NCI-H510A treated with DMSO at 0.1 percent for 48 hours (cell line): ENCODE measurements around the gene BAHD1.
"Not testable (repeated sequence)": the region's sequence is repeated elsewhere in the genome, so short reads cannot be mapped to it uniquely, and the experiment has no call there.

Source experiments
- DNase-seq: peaks from one replicate; lab custom pipeline; 2025; lab: John Stamatoyannopoulos, UW

BAHD1 gene

DNA sequence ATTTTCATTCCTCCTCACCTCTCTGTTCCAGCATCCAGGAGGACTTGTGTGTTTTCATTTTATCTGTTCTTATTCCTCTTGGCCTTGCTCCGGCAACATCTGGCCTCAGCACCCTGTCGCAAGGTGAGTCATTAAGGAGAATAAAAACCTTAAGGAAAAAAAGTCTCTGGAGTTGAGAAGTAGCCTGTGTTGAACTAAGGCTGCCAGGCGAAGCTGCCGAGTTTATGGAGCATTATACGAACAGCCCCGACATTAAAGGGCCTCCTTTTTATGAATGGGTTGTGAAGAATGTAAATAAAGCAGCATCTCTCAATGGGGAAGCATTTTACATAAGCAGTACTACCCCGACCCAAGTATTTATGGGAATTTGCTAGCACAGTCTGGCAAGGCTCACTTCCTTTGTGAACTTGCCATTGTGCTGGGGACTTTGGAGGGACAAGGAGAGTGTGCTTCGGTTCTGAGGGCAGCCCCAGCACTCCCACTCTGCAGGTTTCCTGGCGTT is 4.7 kb downstream of the BAHD1 start:
- DNase-seq = no peak

DNA sequence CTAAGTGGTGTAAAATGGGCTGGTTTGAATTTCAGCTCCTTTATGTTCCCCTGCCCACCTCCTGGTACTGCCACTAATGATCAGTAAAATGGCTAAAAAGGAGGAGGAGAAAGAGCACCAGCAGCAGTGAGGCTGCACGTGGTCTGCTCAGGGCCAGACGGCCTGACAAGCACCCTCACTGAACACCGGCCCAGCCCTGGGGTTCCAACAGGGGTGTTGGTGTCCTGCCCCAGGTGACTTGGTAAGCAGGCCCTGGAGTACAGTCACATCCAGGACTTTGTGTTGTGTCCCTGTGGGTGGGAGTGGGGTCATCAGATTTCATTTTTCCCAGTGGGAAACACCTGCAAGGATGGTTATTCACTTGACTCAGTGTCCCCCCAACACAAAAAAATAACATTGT is 5.4 kb downstream of the BAHD1 start:
- no peak for DNase-seq

DNA sequence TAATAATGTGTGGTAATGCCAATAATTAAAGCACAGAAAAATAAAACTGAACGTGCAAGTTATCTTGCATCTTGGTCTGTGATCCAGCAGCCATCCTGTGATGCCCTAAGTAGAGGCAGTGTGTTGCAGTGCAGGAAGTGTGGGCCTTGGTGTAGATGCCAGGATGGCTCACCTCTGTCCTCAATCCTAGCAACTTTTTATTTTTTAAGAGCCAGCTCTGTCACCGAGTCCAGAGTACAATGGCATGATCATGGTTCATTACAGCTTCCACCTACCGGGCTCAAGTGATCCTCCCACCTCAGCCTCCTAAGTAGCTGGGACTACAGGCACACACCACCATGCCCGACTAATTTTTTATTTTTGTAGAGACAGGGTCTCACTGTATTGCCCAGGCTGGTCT is 7.6 kb downstream of the BAHD1 start:
- no peak for DNase-seq

DNA sequence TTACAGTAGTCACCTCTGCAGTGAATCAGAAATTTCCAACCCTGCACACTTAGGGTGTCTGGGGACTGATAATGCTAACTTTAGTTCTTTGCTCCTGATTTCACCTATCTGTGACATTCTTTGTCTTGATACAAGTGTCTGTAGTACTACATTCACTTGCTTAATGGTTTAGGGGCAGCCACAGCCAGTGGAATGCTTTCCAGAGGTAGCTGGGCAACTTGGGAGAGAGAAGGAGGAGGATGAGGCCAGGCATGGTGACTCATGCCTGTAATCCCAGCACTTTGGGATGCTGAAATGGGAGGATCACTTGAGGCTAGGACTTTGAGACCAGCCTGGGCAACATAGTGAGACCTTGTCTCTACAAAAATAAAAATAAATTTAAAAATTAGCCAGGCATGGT is 8.5 kb downstream of the BAHD1 start:
- DNase-seq = no peak

DNA sequence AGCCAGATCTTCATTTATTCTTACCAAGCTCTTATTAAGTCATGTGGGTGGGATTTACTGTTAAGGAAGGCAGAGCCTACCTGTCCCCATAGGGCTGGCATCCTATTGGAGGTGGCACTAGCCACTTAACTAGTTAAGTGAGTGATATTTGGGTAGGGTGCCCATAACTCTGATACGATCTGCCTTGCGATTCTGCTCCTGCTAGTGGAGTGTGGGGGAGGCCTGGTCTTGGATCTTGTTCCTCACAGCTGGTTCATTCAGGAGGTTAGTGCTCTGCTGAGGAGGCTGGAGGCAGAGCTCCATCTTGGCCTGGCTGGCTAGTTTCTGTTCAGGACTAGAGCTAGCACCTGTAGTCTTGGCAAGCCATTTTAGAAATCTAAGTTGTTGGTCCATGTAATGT is 9.3 kb downstream of the BAHD1 start:
- no peak for DNase-seq

DNA sequence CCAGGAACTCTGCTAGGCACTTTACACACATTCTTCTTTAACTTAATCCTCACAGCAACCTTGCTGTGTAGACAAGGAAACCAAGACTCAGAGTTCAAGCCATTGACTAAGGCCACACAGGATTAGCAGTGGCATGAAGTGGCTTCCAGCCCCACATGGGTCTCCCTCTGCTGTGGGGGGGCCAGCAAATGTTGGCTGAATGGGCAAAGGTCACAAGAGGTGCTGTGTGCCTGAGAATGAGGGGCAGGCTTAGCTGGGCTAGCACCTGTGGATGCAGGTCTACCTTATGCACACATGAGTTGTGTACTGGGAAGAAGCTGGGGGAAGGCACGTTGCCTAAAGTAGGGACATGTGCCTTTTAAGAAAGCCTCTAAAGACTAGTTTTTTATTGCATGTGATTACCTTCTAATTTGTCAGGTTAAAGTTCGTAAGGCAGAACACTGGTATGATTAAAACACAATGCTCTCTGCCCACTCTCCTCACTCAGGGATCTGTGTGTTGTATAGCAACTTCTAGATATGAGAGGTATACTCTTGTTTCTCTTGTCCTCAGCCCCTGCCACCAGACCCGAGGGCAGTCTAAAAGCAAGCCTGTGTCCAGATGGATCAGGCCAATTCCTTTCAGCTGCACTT is 10.9 kb downstream of the BAHD1 start:
- DNase-seq = no peak

DNA sequence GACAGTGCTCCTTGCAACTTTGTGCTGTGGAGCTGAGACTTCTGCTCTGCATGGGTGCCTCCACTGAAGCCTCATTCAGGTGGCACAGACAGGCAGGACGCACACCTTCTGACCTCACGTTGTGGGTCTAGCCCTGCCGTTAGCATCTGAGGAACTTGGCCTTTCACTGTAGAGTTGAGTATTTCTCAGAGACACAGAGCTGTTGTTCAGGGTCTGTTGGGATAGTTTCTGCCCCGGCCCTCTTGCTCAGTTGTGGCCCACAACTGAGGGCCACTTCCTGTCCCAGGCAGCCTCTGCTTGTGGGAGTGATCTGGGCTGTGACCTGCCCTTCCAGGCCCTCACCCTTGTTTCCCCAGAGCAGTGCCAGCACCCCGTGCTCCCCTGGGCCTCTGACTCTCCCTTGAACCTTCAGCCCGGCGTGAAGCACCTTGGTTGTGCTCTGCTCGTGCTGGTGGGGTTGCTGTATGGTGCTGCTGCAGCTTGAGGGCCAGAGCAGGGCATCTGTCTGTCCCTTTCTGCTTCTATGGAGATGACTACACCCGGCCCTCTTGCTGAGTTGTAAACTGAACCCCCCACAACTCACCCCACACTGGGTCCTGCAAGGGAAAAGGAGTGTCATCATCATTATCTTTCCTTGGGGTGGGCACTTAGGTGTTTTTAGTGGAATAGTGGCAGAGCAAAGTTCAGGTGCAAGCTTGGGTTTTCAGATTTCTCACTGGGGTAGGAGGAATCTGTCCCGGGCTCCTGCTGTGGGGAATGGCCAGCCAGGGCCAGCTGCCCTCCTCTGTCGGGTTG is 11.7 kb downstream of the BAHD1 start:
- DNase-seq = no peak

DNA sequence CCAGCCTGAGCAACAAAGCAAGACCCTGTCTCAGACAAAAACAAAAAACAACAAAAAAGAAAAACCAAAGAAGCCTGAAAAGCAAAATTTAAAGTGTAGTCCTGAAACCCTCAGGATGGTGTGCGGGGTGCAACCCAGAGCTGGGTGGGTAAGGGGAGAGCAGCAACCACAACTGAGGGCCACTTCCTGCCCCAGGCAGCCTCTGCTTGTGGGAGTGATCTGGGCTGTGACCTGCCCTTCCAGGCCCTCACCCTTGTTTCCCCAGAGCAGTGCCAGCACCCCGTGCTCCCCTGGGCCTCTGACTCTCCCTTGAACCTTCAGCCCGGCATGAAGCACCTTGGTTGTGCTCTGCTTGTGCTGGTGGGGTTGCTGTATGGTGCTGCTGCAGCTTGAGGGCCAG is 13.2 kb downstream of the BAHD1 start:
- DNase-seq = not testable (repeated sequence)

DNA sequence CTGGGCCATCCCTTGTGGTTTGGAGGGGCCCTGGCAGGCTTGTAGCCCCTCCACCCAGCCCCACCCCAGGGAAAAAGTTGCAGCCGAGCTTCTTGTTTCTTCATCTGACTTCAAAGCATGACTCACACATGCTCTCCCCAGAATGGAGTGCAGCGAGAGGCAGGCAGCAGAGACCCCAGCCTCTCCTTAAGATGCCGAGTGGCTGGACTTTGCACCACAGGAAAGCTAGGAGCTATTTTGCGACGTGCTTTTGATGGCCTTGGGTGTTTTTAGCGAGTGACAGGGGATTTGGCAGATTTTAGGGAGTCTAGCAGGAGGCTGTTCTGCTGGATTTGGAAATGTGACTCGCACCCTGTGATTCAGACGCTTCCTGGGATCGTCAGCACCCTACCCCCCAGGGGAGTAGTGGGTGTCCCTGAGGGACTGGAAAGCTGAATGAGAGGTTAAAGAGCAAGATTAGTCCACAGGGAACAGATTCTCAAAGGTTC is 14.2 kb downstream of the BAHD1 start:
- no peak for DNase-seq

DNA sequence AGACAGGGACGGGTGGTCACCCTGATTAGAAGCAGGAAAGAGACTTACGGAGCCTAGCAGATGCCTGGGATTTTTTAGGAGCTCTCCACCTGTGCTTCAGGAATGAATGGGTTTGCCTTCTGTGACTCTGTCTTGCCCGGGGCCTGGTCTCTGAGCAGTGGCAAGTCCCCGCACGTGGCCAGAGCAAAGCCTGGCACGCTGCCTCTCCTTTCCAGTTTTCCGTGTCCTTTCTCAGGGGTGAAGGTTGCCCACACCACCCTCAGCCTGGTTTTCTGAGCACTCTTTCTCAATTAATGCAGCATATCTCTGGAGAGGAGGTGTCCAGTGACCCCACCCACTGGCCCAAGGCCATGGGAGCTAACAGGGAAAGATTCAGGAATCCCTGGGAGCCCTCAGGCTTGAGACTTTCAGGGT is 15.6 kb downstream of the BAHD1 start:
- no peak for DNase-seq

DNA sequence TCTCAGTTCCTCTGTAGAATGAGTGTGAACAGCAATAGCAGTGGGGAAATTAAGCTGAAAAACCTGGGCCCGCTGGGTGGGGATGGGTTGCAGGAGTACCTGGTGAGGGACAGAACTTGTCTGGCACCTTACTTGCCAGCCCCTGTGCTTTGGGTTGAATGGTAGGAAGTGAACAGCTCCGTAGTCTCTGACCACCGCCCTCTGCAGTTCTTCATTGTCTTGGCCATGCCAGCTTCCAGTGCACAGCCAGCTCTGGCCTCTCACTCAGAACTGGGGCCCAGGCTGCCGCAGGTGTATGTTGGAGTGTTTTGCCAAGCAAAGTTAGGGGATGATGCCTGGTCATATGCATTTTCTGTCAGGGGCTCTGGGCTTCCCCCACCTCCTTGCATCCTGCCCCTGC is 16.0 kb downstream of the BAHD1 start:
- DNase-seq = no peak

DNA sequence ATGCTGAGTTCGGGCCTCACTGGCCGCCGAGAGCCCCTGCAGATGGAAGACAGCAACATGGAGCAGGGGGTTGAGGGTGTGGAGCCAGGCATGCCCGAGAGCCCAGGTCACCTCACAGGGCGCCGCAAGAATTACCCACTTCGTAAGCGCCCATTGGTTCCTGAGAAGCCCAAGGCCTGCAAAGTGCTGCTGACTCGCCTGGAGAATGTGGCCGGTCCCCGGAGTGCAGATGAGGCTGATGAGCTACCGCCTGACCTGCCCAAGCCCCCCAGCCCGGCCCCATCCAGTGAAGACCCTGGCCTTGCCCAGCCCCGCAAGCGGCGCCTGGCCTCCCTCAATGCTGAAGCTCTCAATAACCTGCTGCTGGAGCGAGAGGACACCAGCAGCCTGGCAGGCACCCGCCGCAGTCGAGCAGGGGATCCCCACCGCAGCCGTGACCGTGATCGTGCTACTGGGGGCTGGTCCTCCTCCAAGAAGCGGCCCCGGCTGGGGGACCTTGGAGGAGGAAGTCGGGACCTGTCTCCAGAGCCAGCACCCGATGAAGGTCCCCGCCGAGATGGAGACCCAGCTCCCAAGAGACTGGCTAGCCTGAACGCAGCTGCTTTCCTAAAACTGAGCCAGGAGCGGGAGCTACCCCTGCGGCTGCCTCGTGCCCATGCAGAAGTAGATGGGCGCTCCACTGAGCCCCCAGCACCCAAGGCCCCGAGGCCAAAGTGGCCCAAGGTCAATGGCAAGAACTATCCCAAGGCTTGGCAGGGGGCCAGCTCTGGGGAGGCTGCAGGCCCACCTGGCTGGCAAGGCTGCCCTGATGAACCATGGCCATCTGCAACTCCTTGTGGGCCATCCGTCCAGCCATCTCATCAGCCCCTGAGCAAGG is 18.0 kb downstream of the BAHD1 start:
- DNase-seq = no peak

DNA sequence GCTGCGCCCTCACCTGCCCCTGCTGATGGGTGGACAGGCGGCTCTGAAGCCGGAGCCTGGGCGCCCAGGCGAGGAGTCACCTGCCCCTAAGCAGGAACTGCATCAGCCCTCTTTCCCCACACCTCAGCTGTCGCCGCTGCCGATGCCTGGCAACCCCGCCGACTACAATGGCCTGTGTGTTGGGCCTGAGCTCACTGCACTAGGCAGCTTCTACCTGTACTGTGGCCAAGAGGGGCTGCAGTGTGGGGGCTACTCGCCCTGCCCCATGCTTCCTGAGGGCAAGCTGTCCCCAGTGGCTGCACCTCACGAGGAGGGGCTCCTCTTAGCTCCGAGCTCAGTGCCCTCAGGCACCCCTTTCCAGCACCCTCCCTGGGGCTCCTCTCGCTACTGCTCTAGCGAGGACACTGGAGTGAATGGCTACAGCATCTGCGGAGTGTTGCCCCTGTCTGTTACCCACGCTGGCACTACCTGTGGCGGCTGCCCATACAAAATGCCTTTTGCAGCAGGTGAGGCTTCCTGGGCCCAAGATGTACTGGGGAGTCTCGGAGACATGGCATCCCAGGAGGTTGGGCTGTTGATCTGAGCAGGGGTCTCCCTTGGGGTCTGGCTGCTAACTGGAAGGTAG is 18.8 kb downstream of the BAHD1 start:
- no peak for DNase-seq

DNA sequence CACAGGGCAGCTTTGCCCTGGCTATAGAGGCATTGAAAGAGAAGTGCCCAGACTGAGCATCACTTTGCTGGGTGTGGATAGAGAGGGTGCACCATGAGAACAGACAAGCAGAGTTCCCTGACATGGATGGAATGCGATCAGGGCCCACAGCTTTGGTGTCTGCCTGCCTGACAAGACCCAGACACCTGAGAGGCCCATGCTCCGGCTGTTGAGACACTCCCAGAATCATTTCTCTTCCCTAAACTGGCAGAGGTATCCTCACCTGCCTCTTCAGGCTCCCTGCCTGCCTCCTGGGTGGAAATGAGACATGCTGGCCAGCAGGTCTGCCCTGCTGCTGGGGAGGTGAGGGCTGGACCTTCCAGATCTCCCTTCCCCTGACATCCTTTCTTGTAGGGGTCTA is 19.7 kb downstream of the BAHD1 start:
- no peak for DNase-seq

DNA sequence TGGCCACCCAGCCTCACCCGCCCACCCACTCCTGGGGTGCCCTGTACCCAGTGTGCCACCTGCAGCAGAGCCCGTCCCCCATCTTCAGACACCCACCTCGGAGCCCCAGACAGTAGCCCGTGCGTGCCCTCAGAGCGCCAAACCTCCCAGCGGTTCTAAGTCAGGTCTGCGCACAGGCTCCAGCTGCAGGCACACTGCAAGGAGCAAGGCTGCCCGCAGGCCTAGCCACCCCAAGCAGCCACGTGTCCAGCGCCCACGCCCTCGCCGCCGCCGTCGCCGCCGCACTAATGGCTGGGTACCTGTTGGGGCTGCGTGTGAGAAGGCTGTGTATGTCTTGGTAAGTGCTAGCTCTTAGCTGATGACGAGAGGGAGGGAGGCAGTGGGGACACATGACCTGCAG is 21.2 kb downstream of the BAHD1 start:
- no peak for DNase-seq

DNA sequence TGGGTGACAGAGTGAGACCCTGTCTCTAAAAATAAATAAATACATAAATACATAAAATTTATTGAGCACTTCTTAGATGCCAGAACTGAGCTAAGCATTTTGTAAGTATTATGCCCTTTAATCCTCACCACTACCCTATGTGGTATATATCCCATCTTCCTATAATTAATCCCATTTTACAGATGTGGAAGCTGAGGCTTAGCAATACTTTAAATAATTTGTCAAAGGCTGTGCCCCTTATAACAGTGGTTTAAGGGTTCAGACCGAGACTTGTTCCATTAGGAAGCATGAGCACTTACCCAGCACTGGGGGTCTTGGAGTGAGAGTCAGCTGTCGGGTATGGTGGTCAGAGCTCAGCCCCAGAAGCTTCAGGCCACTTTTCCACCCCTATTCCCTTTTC is 22.5 kb downstream of the BAHD1 start:
- DNase-seq = no peak

DNA sequence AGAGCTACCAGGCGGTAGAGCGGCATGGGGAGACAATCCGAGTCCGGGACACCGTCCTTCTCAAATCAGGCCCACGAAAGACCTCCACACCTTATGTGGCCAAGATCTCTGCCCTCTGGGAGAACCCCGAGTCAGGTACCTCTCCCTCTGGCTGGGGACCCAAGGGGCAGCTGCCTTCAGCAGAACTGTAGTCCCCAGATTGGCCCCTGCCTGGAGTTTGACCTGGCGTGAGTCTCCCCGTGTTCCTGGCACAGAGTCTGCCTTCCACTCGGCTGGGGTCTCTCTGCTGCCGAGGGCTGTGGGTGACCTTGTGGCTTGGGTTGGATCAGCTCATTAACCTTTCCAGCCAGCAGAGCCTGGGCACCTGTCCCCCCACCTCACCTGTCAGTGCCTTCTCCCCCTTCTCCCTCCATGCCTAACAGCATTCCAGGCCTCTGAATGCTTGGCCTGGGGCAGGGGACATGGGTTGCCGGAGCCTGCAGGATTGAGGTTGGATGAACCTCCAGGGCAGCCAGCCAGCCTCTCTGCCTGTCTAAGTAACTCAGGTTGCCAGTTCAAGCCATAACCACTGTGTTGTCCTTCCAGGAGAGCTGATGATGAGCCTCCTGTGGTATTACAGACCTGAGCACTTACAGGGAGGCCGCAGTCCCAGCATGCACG is 23.3 kb downstream of the BAHD1 start:
- no peak for DNase-seq

DNA sequence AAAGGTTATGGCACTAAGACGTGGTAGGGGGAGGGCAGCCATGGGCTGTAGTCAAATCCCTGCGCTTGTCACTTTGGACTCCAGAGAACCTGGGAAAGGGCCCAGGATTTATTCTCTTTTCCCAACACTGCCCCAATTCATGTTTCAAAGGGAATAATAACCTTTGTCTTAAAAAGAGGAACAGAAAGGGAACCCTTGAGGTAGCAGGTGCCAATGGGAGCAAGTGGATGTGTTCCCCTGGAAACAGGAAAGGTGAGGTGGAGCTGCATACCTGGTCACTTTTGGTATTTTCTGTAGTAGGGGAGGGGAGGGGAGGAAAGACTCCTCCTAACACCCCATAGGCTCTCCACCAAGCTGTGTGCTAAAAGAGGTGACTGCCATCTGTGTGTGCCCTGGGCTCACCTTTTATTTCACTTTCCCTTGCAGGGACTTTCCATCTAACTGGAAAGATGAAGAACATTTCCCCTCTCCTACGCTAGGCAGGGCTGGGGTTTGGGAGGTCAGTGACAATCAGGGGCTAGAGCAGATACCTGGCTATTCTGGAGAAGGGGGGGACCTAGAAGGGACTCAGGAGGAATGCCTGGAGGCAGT is 23.9 kb downstream of the BAHD1 start:
- DNase-seq = no peak

DNA sequence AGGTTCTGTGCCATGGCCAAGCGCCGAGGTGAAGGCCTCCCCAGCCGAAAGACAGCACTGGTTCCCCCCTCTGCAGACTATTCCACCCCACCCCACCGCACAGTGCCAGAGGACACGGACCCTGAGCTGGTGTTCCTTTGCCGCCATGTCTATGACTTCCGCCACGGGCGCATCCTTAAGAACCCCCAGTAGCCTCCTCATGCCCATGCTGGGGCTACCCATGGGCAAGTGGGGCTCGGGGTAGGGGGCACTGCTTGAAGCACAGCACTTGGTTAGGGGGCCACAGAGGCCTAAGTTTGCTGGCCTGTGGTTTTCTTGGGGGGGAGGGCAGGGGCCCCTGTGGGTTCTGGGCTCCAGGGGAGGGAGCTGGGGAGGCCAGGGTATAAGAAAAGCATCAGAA is 25.2 kb downstream of the BAHD1 start:
- no peak for DNase-seq

DNA sequence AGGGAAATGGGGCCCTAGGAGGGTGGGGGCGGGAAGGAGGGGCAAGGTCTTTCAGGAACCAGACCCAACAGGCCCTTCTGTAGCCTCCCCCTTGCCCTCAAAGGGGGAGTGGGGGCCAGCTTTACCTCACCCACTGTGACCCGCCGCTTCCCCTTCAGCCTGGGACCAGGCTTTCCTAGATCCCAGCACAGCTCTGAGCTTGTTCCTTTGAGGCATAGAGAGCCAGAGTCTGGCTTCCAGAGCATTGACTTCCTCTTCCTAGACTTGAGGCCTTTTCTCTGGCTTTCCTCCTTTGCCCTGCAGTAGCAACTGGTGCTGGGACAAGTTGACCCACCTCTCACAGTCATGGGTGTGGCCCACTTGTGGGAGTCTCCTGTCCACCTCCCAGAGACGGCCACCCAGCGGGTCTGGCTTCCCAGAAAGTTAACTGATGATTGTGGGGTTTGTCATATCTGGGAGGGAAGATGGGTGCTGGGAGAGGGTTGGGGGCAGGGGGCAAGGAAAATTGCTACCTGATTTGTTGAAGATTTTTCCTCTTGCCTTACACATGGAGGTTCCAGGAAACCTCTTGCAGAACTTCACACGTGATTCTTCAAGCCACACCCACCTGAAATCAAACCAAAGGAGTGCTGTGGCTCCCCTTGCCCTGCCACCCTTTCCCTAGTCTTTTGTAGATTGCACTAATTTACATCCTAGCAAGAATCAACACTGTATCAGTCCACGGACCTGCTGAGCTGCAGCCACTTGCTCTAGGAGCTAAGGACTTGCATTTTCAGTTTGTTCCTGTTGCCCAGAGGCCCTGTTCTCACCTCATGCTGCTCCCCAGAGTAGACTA is 25.9 kb downstream of the BAHD1 start:
- DNase-seq = no peak
